Skeletal muscle tissue (tissue), 4 donors: Measurements from ENCODE around the gene PRKCH. TPM values are rescaled to one million over a fixed set of nuclear protein-coding genes. Genes with fewer than 3 reads are reported as not detected.
A peak's percentile ranks its signal among the peaks of the same experiment; 100 is the strongest.

Experiments
- H3K27ac ChIP-seq: one replicate; pipeline ENCODE4 v1.7.0; 2013; ENCODE audit warnings: mild to moderate bottlenecking, low read depth, low read length, inconsistent platforms
- H3K27me3 ChIP-seq, 3 donors: one replicate each; pipeline ENCODE4 v1.7.0; 2013; ENCODE audit warnings: low read length in 3 of 3; ENCODE audit not compliant: control insufficient read depth in 3 of 3, insufficient read depth in 3 of 3
- H3K36me3 ChIP-seq, 3 donors: one replicate each; pipeline ENCODE4 v1.7.0; 2013; ENCODE audit warnings: low read length in 3 of 3; ENCODE audit not compliant: control insufficient read depth in 3 of 3, insufficient read depth in 3 of 3
- H3K4me1 ChIP-seq, 3 donors: one replicate each; pipeline ENCODE4 v1.7.0; 2013; ENCODE audit warnings: low read length in 3 of 3, mild to moderate bottlenecking in 3 of 3; ENCODE audit not compliant: control insufficient read depth in 3 of 3, insufficient read depth in 3 of 3
- H3K4me3 ChIP-seq, 3 donors: one replicate each; pipeline ENCODE4 v1.7.0; 2013; ENCODE audit warnings: low read length in 3 of 3
- H3K9ac ChIP-seq, 3 donors: one replicate each; pipeline ENCODE4 v1.7.0; 2013; ENCODE audit warnings: low read length in 3 of 3, mild to moderate bottlenecking in 3 of 3, moderate library complexity in 2 of 3, low read depth in 1 of 3
- H3K9me3 ChIP-seq, 3 donors: one replicate each; pipeline ENCODE4 v1.7.0; 2013; ENCODE audit warnings: low read length in 3 of 3; ENCODE audit not compliant: control insufficient read depth in 3 of 3
- total RNA-seq: library from RNA; depleted of rRNA; stranded (reverse); fragments of >200 nt; gene quantifications from one replicate; pipeline ENCODE4 v1.2.3, GENCODE V29; 2014
- donor health status: Osteomylitis.

PRKCH gene
- total RNA-seq, 1 donor from 2014 or later, result 32.4 TPM

DNA sequence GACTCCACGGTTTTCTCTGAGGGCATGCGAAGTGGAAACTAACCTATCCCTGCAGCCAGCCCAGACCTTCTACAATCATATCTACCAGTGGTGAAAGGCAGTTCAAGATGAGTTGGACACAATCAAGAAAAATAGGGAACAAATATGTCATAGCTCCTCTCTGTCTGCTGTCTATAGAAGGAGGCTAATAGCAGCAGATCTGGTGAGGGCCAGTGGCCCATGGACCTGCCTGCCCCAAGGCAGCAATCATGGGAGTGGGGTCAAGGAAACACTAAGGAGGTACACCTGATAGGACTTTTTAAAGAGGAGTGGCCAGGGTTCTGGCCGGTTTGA lies 149.5 kb downstream of the PRKCH start:
- H3K4me1 ChIP-seq, result peaks cover 27 to 32% (median 32%) of the 10 kb centered on the region in 3 donors
- H3K36me3 ChIP-seq, result no peaks in the 10 kb centered on the region
- H3K4me3 ChIP-seq, result no peak overlapping the region
- H3K9ac ChIP-seq, result peak overlapping the region in 1 of 3 donors; percentile 39
- H3K27me3 ChIP-seq, result peaks cover 0 to 5% (median 0%) of the 10 kb centered on the region in 3 donors
- peak overlapping the region; percentile 64 for H3K27ac ChIP-seq
- no peaks in the 10 kb centered on the region for H3K9me3 ChIP-seq

DNA sequence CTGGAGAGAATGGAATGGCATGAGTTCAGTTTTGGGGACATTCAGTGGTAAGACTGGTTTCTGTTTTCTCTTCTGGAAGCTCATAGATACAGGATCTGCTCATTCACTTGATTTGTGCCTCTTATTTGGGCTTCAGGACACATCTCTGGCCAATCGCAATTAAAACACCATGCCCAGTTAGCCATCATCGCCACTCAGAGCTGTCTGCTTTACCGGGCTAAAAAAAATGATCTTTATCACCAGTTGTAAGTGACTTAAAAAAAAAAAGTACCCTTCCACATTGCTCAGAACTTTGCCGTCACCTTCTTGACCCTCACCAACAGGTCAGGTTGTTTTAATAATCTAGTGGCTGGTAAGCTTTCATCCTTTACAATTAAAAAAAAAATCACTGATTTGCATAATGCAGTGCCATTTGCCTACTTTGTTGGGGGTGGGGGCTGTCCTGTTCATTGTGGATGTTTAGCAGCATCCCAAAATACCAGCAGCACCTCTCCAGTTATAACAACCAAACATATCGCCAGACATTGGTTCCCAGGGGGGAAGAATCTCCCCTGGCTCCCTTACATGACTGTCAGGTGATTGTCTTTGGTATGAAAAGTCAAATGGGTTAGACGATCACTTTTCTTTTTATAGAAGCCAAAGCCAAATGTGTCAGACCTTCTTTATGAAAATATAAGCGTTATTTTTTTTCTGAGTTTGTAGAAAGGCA lies 150.1 kb downstream of the PRKCH start:
- Histone ChIP-seq H3K4me3 (peak overlapping the region; percentile 30 to 49 (median 47)), H3K36me3 (no peaks in the 10 kb centered on the region), H3K27me3 (peaks cover 0 to 5% (median 0%) of the 10 kb centered on the region in 3 donors), H3K4me1 (peaks cover 32 to 35% (median 35%) of the 10 kb centered on the region in 3 donors), H3K9ac (peak overlapping the region in 2 of 3 donors; percentile 25 to 58), H3K9me3 (no peaks in the 10 kb centered on the region), H3K27ac (peak overlapping the region; percentile 64)

DNA sequence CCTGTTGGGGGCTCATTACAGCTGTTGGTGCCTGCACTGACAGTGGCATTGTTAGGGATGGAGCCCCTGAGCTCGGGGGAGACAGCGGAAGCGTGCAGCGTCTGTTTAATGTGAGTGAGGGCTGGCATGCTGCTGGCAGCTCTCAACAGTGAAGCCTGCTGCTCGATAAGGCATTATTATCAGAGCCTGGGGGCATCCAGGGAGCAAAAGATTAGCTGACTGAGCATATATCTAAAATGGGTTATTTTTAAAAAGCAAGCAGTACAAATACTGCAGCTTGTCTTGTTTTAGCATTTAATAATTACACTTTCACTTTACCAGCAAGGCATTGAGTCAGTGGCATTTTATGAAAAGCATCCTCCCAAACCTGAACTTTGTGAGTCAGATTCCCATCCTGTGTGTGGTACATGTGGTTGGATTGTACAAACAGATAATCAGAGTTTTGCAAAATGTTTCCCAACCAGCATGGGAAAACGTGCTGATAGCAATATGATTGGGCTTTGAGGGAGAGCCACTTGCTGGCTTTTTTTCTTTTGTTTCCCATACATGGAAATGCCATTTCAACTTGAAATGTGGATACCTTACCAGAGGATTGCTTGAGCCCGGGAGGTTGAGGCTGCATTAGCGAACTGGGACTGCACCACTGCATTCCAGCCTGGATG lies 150.8 kb downstream of the PRKCH start:
- no peaks in the 10 kb centered on the region for H3K9me3 ChIP-seq
- peaks cover 0 to 5% (median 0%) of the 10 kb centered on the region in 3 donors for H3K27me3 ChIP-seq
- H3K36me3 ChIP-seq, result no peaks in the 10 kb centered on the region
- H3K4me1 ChIP-seq, result peaks cover 32 to 35% (median 33%) of the 10 kb centered on the region in 3 donors
- H3K4me3 ChIP-seq, result peak overlapping the region; percentile 30 to 49 (median 47)
- peak overlapping the region; percentile 45 for H3K27ac ChIP-seq
- peak overlapping the region in 2 of 3 donors; percentile 25 to 58 for H3K9ac ChIP-seq

DNA sequence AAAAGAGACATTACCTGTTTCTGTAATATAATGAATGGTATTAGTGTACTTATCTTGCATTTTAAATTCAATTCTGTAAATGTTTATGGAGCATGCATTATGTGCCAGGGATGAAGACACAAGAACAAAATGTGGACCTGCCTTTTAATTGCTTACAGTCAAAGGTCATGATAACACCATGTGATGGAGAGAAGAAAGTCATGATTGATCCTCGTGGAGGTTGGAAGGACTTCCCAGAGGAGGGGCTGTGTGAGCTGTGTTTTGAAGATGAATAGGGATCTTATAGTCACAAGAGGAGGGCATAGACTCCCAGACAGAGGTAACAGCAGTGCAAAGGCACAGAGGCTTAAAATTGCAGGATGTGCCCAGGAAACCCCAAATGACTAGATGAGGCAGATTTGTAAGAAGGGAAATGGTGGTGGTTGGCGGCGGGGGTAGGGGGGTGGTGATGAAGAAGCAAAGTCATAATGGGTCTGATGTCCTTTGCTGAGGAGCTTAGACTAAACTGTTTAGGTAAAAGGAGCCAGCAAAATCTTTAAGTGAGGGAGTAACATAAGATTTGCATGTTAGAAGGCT lies 151.5 kb downstream of the PRKCH start:
- peaks cover 33 to 40% (median 35%) of the 10 kb centered on the region in 3 donors for H3K4me1 ChIP-seq
- no peak overlapping the region for H3K27ac ChIP-seq
- H3K9ac ChIP-seq, result no peak overlapping the region
- no peak overlapping the region for H3K4me3 ChIP-seq
- H3K36me3 ChIP-seq, result no peaks in the 10 kb centered on the region
- H3K27me3 ChIP-seq, result peaks cover 0 to 2% (median 0%) of the 10 kb centered on the region in 3 donors
- H3K9me3 ChIP-seq, result no peaks in the 10 kb centered on the region

DNA sequence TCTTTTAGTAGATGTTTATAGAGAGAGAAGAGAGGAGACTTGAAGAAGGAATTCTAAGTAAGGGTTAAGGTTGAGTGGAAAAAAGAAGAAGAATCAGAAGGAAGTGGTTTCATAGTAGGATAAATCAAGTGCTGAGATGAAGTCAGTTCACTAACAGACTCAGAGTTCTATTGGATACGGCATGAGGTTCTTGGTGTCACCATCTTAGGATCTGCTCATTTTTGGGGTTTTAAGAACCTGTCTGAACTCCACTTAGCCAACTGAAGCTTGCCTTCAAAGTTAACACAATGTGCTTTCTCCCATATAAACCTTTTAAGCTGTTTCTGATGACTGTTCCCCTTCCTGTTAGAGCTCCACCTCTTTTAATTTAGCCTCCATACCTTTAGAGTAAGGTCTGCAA lies 152.6 kb downstream of the PRKCH start:
- Histone ChIP-seq H3K36me3 (no peaks in the 10 kb centered on the region), H3K27ac (no peak overlapping the region), H3K9ac (no peak overlapping the region), H3K27me3 (peaks cover 0 to 2% (median 0%) of the 10 kb centered on the region in 3 donors), H3K9me3 (no peaks in the 10 kb centered on the region), H3K4me1 (peaks cover 39 to 49% (median 42%) of the 10 kb centered on the region in 3 donors), H3K4me3 (no peak overlapping the region)

DNA sequence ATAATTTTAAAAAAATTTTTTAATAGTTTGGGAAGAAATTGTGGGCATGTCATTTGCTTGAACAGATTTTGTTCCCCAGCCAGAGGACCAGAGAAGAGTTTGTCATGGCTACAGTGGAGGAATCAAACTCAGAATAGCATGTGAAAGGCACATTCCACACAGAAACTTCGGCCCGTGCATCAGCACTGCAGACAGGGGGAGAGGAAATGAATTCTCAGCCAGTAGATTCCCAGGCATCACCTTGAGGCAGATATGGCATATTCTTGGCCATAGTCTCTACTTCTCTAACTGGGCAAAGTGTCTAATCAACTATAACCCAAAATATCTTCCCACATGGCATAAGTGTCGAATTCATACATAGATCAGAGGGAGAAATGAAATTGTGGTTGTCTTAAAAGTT lies 153.3 kb downstream of the PRKCH start:
- peaks cover 0 to 2% (median 0%) of the 10 kb centered on the region in 3 donors for H3K27me3 ChIP-seq
- no peaks in the 10 kb centered on the region for H3K36me3 ChIP-seq
- H3K4me1 ChIP-seq, result peaks cover 39 to 53% (median 48%) of the 10 kb centered on the region in 3 donors
- H3K9me3 ChIP-seq, result no peaks in the 10 kb centered on the region
- H3K9ac ChIP-seq, result no peak overlapping the region
- no peak overlapping the region for H3K27ac ChIP-seq
- no peak overlapping the region for H3K4me3 ChIP-seq

DNA sequence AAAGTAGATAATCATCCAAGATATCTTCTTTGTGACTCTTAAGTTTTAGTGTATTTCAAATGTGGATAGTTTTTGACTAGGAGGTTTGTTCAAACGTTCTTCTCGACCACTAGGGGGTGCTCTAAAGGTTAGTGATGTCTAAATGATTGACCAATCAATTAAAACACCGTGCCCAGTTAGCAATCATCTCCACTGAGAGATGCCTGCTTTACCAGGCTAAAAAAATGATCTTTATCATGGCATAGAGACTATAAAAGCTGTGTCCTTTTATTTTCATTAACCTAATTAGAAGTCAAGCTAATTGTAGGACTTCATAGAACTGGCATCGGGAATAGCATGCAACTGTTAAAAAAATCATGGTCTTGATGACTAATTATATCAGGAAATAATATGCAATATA lies 153.9 kb downstream of the PRKCH start:
- H3K27ac ChIP-seq, result peak overlapping the region; percentile 92
- peaks cover 0 to 1% (median 0%) of the 10 kb centered on the region in 3 donors for H3K27me3 ChIP-seq
- H3K4me1 ChIP-seq, result peaks cover 34 to 48% (median 47%) of the 10 kb centered on the region in 3 donors
- H3K9ac ChIP-seq, result no peak overlapping the region
- H3K4me3 ChIP-seq, result no peak overlapping the region
- H3K36me3 ChIP-seq, result no peaks in the 10 kb centered on the region
- no peaks in the 10 kb centered on the region for H3K9me3 ChIP-seq

DNA sequence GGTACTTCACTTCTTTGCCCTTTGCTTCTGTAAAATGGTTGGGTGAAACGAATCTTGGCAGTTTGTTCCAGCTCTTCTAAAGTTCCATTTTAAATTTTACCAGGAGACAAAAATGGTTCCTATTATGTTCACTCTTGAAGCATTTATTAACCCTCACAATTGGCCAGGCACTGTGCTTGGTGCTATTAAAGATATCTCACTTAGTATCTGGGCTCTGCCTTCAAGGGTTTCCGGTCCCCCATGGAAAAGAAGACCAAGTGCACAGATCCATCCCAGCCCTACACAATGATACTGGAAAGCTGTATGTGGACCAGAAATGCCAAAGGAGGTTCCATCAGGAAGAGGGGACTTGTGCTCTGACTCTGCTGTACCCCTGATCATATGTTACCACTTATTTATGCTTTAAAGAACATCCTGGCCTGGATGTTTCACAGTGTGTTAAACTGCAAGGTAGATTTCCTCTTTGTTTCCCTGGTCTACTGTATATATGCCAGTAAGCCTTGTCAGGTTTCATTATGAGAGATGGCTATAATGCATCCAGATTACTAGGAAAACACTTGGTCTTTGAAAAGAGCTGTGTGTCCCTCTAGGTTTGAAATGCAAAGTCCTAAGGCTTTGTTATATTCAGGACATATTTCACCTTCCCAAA lies 154.8 kb downstream of the PRKCH start:
- no peaks in the 10 kb centered on the region for H3K9me3 ChIP-seq
- no peaks in the 10 kb centered on the region for H3K27me3 ChIP-seq
- H3K36me3 ChIP-seq, result no peaks in the 10 kb centered on the region
- peak overlapping the region in 1 of 3 donors; percentile 34 for H3K9ac ChIP-seq
- H3K27ac ChIP-seq, result peak overlapping the region; percentile 92
- no peak overlapping the region for H3K4me3 ChIP-seq
- H3K4me1 ChIP-seq, result peaks cover 27 to 41% (median 38%) of the 10 kb centered on the region in 3 donors

DNA sequence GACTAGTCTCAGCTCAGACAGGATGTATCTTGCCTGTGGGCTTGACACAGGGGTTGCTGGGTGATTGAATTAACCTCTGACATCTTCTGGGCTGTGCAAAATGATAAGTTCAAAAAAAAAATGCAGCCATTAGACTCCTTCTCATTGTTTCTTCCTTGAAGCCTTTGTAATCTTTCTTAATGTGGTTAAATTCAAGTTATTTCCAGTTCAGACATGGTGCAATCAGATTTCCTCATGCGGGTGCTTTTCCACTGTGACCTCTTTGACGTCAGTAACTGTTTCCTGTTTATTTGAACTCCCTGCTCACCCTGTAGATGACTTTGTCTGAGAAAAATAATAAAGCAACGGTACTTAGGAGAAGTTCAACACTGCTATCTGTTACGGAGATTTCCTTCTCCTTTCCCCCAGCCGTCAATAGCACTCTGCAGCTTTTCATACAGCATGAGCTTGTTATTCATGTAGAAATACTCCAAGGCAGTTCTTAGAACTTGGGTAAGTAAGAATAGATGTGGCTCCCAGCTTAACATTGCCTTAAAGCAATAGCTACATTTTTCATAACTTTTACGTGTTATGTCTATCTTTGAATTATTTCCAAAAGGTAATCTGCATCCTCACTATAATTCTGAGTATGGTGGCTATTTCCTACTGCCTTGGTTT lies 155.5 kb downstream of the PRKCH start:
- Histone ChIP-seq H3K4me1 (peaks cover 21 to 34% (median 31%) of the 10 kb centered on the region in 3 donors), H3K27me3 (no peaks in the 10 kb centered on the region), H3K4me3 (peak overlapping the region in 1 of 3 donors; percentile 18), H3K9me3 (no peaks in the 10 kb centered on the region), H3K36me3 (no peaks in the 10 kb centered on the region), H3K27ac (peak overlapping the region; percentile 92), H3K9ac (peak overlapping the region in 2 of 3 donors; percentile 34 to 37)
